A549 (cell line): ENCODE data around the gene PCDH9. TPM values are rescaled to one million over a fixed set of nuclear protein-coding genes. Genes with fewer than 3 reads are reported as not detected.

ENCODE experiments used
- ATAC-seq, 2 experiments: fragments of 200-7000 bp in 1 of 2; fragments of >200 bp in 1 of 2; cut with Nextera tagmentation in 1 of 2; cut with Tn5 transposase in 1 of 2; 3 replicates each; pipeline versions ENCODE4 v1.8.0 to v1.9.1; 2018 to 2020; ENCODE audit warnings: mild to moderate bottlenecking in 1 of 2, moderate library complexity in 1 of 2
- CTCF ChIA-PET: fragments of 300-600 bp; sonication (Branson Sonifier 250); formaldehyde crosslinking; extraction: SDS; loops from one replicate; lab custom pipeline; 2021; ENCODE audit warnings: antibody characterized with exemption, inconsistent platforms; lab: Yijun Ruan, JAX
- POLR2A ChIA-PET: fragments of 350-600 bp; formaldehyde crosslinking; extraction: SDS; loops from one replicate; lab custom pipeline; 2021; ENCODE audit warnings: antibody characterized with exemption, inconsistent platforms; lab: Yijun Ruan, JAX
- DNase-seq, 2 experiments: peaks; one replicate each; pipeline versions ENCODE4 v3.0.0 to v3.0.0-alpha.2; 2011 to 2016; ENCODE audit warnings: low read depth in 1 of 2, low spot score in 1 of 2
- FAIRE-seq: peaks from 2 replicates; lab custom pipeline; 2011; peaks lifted over from hg19 to GRCh38; lab: Jason Lieb, UNC
- H3K27ac ChIP-seq, 2 experiments: fragments of >200 bp; sonication (Bioruptor Twin); formaldehyde crosslinking; 3 replicates each; pipeline ENCODE4 v1.5.1; 2016 to 2017
- H3K4me1 ChIP-seq: fragments of >200 bp; sonication (Bioruptor Twin); formaldehyde crosslinking; 3 replicates; pipeline ENCODE4 v1.6.1; 2016
- H3K4me2 ChIP-seq: fragments of >200 bp; sonication (Bioruptor Twin); formaldehyde crosslinking; 3 replicates; pipeline ENCODE4 v1.6.1; 2016
- H3K4me3 ChIP-seq: fragments of >200 bp; sonication (Bioruptor Twin); formaldehyde crosslinking; 3 replicates; pipeline ENCODE4 v1.5.1; 2016
- H3K9me3 ChIP-seq: fragments of >200 bp; sonication (Bioruptor Twin); formaldehyde crosslinking; 3 replicates; pipeline ENCODE4 v1.6.1; 2016
- CHD2 ChIP-seq: fragments of 150-350 bp; IDR thresholded peaks from 2 replicates; pipeline ENCODE4 v1.6.1; 2014; ENCODE audit warnings: low read length; ENCODE audit not compliant: partially characterized antibody
- CHD4 ChIP-seq: fragments of 200-600 bp; sonication (generic); IDR thresholded peaks from 2 replicates; pipeline ENCODE4 v1.6.1; 2016; ENCODE audit warnings: antibody characterized with exemption, mild to moderate bottlenecking, borderline replicate concordance
- EP300 ChIP-seq, 2 experiments: fragments of >200 bp; sonication (Bioruptor Twin); formaldehyde crosslinking; IDR thresholded peaks; 2 replicates in 1 of 2; 3 replicates in 1 of 2; pipeline ENCODE4 v1.6.1; 2016 to 2017
- FOXS1 ChIP-seq: fragments of 250-450 bp; sonication (Bioruptor Pico); IDR thresholded peaks from 2 replicates; pipeline ENCODE4 v1.5.0; 2020; ENCODE audit warnings: mild to moderate bottlenecking, moderate library complexity
- HDAC2 ChIP-seq: fragments of 200-600 bp; sonication (generic); IDR thresholded peaks from 2 replicates; pipeline ENCODE4 v1.6.1; 2016
- HEYL ChIP-seq: fragments of 250-450 bp; sonication (Bioruptor Pico); IDR thresholded peaks from 2 replicates; pipeline ENCODE4 v1.8.0; 2021; ENCODE audit warnings: mild to moderate bottlenecking, moderate library complexity
- JUN ChIP-seq, 2 experiments: fragments of >200 bp; sonication (Bioruptor Twin); formaldehyde crosslinking; IDR thresholded peaks; 2 replicates in 1 of 2; 3 replicates in 1 of 2; pipeline ENCODE4 v1.6.1; 2016 to 2017
- MAFK ChIP-seq: fragments of 450-650 bp; IDR thresholded peaks from 2 replicates; pipeline ENCODE4 v1.6.1; 2014; ENCODE audit not compliant: partially characterized antibody
- MYC ChIP-seq: IDR thresholded peaks from 2 replicates; pipeline ENCODE4 v1.6.1; 2012; ENCODE audit warnings: mild to moderate bottlenecking, inconsistent platforms, low read length, improper control_type of control experiment, borderline replicate concordance
- NPAS2 ChIP-seq: fragments of 250-450 bp; sonication (Bioruptor Pico); IDR thresholded peaks from 2 replicates; pipeline ENCODE4 v1.8.0; 2022; ENCODE audit warnings: mild to moderate bottlenecking, moderate library complexity, borderline replicate concordance
- POLR2A ChIP-seq: IDR thresholded peaks from 2 replicates; pipeline ENCODE4 v1.6.1; 2012; ENCODE audit warnings: mild to moderate bottlenecking, low read length
- POLR2AphosphoS2 ChIP-seq: conservative IDR thresholded peaks from 2 replicates; pipeline ENCODE4 v1.6.1; 2012; ENCODE audit warnings: low read length, improper control_type of control experiment, inconsistent platforms
- RARB ChIP-seq: fragments of 250-450 bp; sonication (Bioruptor Pico); IDR thresholded peaks from 2 replicates; pipeline ENCODE4 v1.8.0; 2021; ENCODE audit warnings: mild to moderate bottlenecking, moderate library complexity
- RCOR1 ChIP-seq: fragments of 150-350 bp; IDR thresholded peaks from 2 replicates; pipeline ENCODE4 v1.6.1; 2014; ENCODE audit warnings: antibody characterized with exemption, low read length, low read depth
- RNF2 ChIP-seq: fragments of 200-600 bp; sonication (generic); IDR thresholded peaks from 2 replicates; pipeline ENCODE4 v1.6.1; 2016; ENCODE audit warnings: low read depth, mild to moderate bottlenecking, antibody characterized with exemption, moderate library complexity, borderline replicate concordance
- TP53 ChIP-seq: fragments of 250-450 bp; sonication (Bioruptor Pico); IDR thresholded peaks from 2 replicates; pipeline ENCODE4 v1.5.0; 2021; ENCODE audit warnings: mild to moderate bottlenecking, moderate library complexity
- ZC3H11A ChIP-seq: fragments of 450-650 bp; IDR thresholded peaks from 2 replicates; pipeline ENCODE4 v1.6.1; 2014; ENCODE audit warnings: antibody characterized with exemption, mild to moderate bottlenecking
- WGBS: methylation state at CpG from one replicate; pipeline ENCODE4 v1.1.6; 2017; ENCODE audit errors: missing lambda C conversion rate; 5-methylcytosine and 5-hydroxymethylcytosine counted together
- polyA plus RNA-seq, 4 experiments: library from polyadenylated mRNA; depleted of rRNA in 3 of 4; stranded (reverse); fragments of >200 nt; fragmentation: RNase III in 1 of 4; extraction: RNeasy Plus Mini Kit Qiagen cat#74134 plus additional on column Dnase treatment in 1 of 4; gene quantifications; 2 replicates in 3 of 4; 3 replicates in 1 of 4; pipeline ENCODE4 v1.2.3, GENCODE V29; 2011 to 2017
- TF ChIP-seq, protein P1 (sequence below): fragments of >200 bp; sonication (Bioruptor Twin); formaldehyde crosslinking; IDR thresholded peaks from 2 replicates; pipeline ENCODE4 v1.6.1; 2016
- TF ChIP-seq, protein P2 (sequence below): fragments of 150-350 bp; IDR thresholded peaks from 2 replicates; pipeline ENCODE4 v1.6.1; 2014; ENCODE audit warnings: low read depth, mild to moderate bottlenecking, low read length
- TF ChIP-seq, protein P3 (sequence below): fragments of 200-600 bp; sonication (generic); IDR thresholded peaks from 2 replicates; pipeline ENCODE4 v1.6.1; 2016; ENCODE audit warnings: antibody characterized with exemption, mild to moderate bottlenecking, moderate library complexity
- TF ChIP-seq, protein P4 (sequence below): fragments of >200 bp; sonication (Bioruptor Twin); formaldehyde crosslinking; IDR thresholded peaks from 3 replicates; pipeline ENCODE4 v1.5.1; 2016
- TF ChIP-seq, protein P5 (sequence below): IDR thresholded peaks from 2 replicates; pipeline ENCODE4 v1.6.1; 2012; ENCODE audit warnings: low read depth, borderline replicate concordance
- TF ChIP-seq, protein P6 (sequence below): IDR thresholded peaks from 2 replicates; pipeline ENCODE4 v1.6.1; 2012

Gene PCDH9
- polyA plus RNA-seq, 2 of the 4 experiments (the other 2 are of a cell fraction), result 16.0 to 29.5 TPM

DNA sequence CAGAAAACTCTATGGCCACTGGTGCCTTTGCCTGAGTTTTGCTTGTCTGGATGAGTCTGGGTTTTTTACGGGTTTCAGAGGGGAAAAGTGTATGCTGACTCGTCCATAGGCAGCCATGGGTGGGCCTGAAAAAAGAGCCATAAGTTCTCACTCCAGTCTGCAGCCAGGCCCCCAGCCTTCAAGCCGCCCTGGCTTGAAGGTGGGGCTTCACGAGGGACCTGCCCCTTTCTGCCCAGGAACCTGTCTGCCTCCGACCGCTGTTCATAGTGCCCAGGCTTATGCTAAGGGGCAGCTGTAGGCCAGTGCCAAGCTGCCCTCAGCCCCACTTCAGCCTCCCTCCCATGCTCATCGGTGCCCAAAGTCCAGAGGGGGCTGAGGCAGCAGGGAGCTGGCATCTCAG lies 385.2 kb downstream of the PCDH9 start:
- H3K27ac ChIP-seq, result peak overlapping the region in 1 of 2 experiments; percentile 17; a peak in 1 of 6 replicates
- DNase-seq, result no peak
- no peak for TF ChIP-seq RCOR1
- no peak for TF ChIP-seq CHD4
- no peak for TF ChIP-seq EP300 (IDR thresholded peaks at IDR 0.05)
- no peak for TF ChIP-seq POLR2A
- TF ChIP-seq ZC3H11A, result no peak
- TF ChIP-seq NPAS2, result no peak
- TF ChIP-seq HDAC2, result no peak
- TF ChIP-seq, protein P1, sequence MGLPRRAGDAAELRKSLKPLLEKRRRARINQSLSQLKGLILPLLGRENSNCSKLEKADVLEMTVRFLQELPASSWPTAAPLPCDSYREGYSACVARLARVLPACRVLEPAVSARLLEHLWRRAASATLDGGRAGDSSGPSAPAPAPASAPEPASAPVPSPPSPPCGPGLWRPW, result no peak
- TF ChIP-seq, protein P2, sequence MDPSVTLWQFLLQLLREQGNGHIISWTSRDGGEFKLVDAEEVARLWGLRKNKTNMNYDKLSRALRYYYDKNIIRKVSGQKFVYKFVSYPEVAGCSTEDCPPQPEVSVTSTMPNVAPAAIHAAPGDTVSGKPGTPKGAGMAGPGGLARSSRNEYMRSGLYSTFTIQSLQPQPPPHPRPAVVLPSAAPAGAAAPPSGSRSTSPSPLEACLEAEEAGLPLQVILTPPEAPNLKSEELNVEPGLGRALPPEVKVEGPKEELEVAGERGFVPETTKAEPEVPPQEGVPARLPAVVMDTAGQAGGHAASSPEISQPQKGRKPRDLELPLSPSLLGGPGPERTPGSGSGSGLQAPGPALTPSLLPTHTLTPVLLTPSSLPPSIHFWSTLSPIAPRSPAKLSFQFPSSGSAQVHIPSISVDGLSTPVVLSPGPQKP, result no peak
- TF ChIP-seq, all 56 proteins: peak for 0
- FAIRE-seq, result no peak
- CTCF ChIA-PET, result no interaction called here
- H3K4me2 ChIP-seq, result no peak overlapping the region
- WGBS, result 75% methylated on average over 4 of the region's 7 CpGs
- ATAC-seq, result no peak
- POLR2A ChIA-PET, result no interaction called here
- H3K9me3 ChIP-seq, result no peaks in the 10 kb centered on the region
- peaks cover 4% of the 10 kb centered on the region; the same call in 1 of the 3 replicates for H3K4me1 ChIP-seq
- no peak overlapping the region for H3K4me3 ChIP-seq

DNA sequence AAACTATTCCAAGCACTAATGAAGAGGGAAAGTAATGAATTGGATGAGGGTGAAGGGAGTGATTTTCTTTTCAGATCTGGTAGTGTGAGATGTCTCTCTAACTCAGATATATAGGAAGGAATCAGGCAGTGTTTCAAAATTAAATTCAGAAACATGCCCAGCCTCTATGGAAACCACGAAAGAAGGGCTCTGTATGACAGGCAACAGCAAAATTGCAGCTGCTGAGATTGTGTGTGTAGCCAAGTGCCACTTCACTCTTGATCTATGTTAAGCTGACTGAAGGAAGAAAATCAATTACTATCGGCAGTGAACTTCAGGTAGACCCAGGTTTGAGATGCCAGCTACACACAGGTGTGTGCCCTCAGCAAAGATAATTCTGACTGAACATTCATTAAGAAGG lies 387.4 kb downstream of the PCDH9 start:
- Histone ChIP-seq H3K4me3 (no peak overlapping the region), H3K9me3 (no peaks in the 10 kb centered on the region), H3K27ac (no peak overlapping the region), H3K4me1 (peaks cover 4% of the 10 kb centered on the region; the same call in 1 of the 3 replicates), H3K4me2 (no peak overlapping the region)
- 88% methylated on average over 2 of the region's 2 CpGs for WGBS
- ChIA-PET POLR2A (no interaction called here), CTCF (interaction anchor here (0.7 kb wide), 1 partner anchor 17 kb away, joined by 3 read pairs; no protein-coding TSS in a partner anchor)
- ATAC-seq, result no peak
- no peak for DNase-seq
- no peak for FAIRE-seq
- TF ChIP-seq POLR2AphosphoS2, result no peak
- TF ChIP-seq HEYL, result no peak
- no peak for TF ChIP-seq TP53
- no peak for TF ChIP-seq ZC3H11A
- no peak for TF ChIP-seq CHD2
- TF ChIP-seq, protein P3, sequence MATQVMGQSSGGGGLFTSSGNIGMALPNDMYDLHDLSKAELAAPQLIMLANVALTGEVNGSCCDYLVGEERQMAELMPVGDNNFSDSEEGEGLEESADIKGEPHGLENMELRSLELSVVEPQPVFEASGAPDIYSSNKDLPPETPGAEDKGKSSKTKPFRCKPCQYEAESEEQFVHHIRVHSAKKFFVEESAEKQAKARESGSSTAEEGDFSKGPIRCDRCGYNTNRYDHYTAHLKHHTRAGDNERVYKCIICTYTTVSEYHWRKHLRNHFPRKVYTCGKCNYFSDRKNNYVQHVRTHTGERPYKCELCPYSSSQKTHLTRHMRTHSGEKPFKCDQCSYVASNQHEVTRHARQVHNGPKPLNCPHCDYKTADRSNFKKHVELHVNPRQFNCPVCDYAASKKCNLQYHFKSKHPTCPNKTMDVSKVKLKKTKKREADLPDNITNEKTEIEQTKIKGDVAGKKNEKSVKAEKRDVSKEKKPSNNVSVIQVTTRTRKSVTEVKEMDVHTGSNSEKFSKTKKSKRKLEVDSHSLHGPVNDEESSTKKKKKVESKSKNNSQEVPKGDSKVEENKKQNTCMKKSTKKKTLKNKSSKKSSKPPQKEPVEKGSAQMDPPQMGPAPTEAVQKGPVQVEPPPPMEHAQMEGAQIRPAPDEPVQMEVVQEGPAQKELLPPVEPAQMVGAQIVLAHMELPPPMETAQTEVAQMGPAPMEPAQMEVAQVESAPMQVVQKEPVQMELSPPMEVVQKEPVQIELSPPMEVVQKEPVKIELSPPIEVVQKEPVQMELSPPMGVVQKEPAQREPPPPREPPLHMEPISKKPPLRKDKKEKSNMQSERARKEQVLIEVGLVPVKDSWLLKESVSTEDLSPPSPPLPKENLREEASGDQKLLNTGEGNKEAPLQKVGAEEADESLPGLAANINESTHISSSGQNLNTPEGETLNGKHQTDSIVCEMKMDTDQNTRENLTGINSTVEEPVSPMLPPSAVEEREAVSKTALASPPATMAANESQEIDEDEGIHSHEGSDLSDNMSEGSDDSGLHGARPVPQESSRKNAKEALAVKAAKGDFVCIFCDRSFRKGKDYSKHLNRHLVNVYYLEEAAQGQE, result no peak
- TF ChIP-seq, protein P1, result no peak
- TF ChIP-seq RARB (CRISPR knock-in tag), result no peak
- TF ChIP-seq, protein P4, sequence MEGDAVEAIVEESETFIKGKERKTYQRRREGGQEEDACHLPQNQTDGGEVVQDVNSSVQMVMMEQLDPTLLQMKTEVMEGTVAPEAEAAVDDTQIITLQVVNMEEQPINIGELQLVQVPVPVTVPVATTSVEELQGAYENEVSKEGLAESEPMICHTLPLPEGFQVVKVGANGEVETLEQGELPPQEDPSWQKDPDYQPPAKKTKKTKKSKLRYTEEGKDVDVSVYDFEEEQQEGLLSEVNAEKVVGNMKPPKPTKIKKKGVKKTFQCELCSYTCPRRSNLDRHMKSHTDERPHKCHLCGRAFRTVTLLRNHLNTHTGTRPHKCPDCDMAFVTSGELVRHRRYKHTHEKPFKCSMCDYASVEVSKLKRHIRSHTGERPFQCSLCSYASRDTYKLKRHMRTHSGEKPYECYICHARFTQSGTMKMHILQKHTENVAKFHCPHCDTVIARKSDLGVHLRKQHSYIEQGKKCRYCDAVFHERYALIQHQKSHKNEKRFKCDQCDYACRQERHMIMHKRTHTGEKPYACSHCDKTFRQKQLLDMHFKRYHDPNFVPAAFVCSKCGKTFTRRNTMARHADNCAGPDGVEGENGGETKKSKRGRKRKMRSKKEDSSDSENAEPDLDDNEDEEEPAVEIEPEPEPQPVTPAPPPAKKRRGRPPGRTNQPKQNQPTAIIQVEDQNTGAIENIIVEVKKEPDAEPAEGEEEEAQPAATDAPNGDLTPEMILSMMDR, result no peak
- no peak for TF ChIP-seq MAFK
- TF ChIP-seq, protein P5, sequence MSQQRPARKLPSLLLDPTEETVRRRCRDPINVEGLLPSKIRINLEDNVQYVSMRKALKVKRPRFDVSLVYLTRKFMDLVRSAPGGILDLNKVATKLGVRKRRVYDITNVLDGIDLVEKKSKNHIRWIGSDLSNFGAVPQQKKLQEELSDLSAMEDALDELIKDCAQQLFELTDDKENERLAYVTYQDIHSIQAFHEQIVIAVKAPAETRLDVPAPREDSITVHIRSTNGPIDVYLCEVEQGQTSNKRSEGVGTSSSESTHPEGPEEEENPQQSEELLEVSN, result no peak
- TF ChIP-seq FOXS1, result no peak
- TF ChIP-seq, protein P6, sequence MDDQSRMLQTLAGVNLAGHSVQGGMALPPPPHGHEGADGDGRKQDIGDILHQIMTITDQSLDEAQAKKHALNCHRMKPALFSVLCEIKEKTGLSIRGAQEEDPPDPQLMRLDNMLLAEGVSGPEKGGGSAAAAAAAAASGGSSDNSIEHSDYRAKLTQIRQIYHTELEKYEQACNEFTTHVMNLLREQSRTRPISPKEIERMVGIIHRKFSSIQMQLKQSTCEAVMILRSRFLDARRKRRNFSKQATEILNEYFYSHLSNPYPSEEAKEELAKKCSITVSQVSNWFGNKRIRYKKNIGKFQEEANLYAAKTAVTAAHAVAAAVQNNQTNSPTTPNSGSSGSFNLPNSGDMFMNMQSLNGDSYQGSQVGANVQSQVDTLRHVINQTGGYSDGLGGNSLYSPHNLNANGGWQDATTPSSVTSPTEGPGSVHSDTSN, result no peak
- no peak for TF ChIP-seq POLR2A
- no peak for TF ChIP-seq MYC
- no peak for TF ChIP-seq EP300 (IDR thresholded peaks at IDR 0.05)
- TF ChIP-seq JUN (IDR thresholded peaks at IDR 0.05), result no peak
- TF ChIP-seq RNF2, result no peak
